Endothelial cell of umbilical vein (primary cell): Measurements from ENCODE around the gene ANKRD33B.

ENCODE experiments used
- CTCF ChIP-seq, 2 donors: IDR thresholded peaks; 1 replicate in 1 of 2; 2 replicates in 1 of 2; pipeline ENCODE4 v1.5.1; 2011; ENCODE audit warnings: low read length in 2 of 2, mild to moderate bottlenecking in 2 of 2, moderate library complexity in 2 of 2, control low read depth in 1 of 2, inconsistent platforms in 1 of 2, low read depth in 1 of 2; ENCODE audit not compliant: insufficient read depth in 1 of 2; ENCODE audit errors: extremely low read depth in 1 of 2
- POLR2AphosphoS5 ChIP-seq: IDR thresholded peaks from 2 replicates; pipeline ENCODE4 v1.6.1; 2012; ENCODE audit warnings: low read depth, mild to moderate bottlenecking, control low read depth, low read length, moderate library complexity; ENCODE audit not compliant: insufficient read depth

- no peak for TF ChIP-seq CTCF (IDR thresholded peaks at IDR 0.05; ENCODE audit: extremely low read depth in 1 of 2, insufficient read depth in 1 of 2, low read depth in 1 of 2, low read length in 2 of 2)
- TF ChIP-seq POLR2AphosphoS5: no peak
Observed at GRCh38 chr5:10691826-10692785, 128.2 kb downstream of the ANKRD33B start.
